Prostate gland (tissue), 2 donors: ENCODE results near the gene PPFIA2.

Experiments
- POLR2A ChIP-seq: fragments of 450-650 bp; IDR thresholded peaks from one replicate; pipeline ENCODE4 v1.6.1; 2016; ENCODE audit warnings: antibody characterized with exemption, mild to moderate bottlenecking
- TF ChIP-seq, protein P1 (sequence below), 4 experiments: fragments of 200-600 bp in 2 of 4; fragments of 450-650 bp in 2 of 4; sonication (generic) in 2 of 4; IDR thresholded peaks; 1 replicate in 3 of 4; 2 replicates in 1 of 4; pipeline ENCODE4 v1.5.1; 2016 to 2019; ENCODE audit warnings: antibody characterized with exemption in 4 of 4, mild to moderate bottlenecking in 2 of 4, moderate library complexity in 2 of 4

GRCh38 chr12:81295251-81295650, 463.9 kb downstream of the PPFIA2 start:
- TF ChIP-seq, protein P1, sequence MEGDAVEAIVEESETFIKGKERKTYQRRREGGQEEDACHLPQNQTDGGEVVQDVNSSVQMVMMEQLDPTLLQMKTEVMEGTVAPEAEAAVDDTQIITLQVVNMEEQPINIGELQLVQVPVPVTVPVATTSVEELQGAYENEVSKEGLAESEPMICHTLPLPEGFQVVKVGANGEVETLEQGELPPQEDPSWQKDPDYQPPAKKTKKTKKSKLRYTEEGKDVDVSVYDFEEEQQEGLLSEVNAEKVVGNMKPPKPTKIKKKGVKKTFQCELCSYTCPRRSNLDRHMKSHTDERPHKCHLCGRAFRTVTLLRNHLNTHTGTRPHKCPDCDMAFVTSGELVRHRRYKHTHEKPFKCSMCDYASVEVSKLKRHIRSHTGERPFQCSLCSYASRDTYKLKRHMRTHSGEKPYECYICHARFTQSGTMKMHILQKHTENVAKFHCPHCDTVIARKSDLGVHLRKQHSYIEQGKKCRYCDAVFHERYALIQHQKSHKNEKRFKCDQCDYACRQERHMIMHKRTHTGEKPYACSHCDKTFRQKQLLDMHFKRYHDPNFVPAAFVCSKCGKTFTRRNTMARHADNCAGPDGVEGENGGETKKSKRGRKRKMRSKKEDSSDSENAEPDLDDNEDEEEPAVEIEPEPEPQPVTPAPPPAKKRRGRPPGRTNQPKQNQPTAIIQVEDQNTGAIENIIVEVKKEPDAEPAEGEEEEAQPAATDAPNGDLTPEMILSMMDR (IDR thresholded peaks at IDR 0.05), result no peak
- no peak for TF ChIP-seq POLR2A
